ENCODE results near the gene CARMIL1. TPM values are rescaled to one million over a fixed set of nuclear protein-coding genes. Genes with fewer than 3 reads are reported as not detected.

Gene CARMIL1
- total RNA-seq, 1 donor from 2014 or later: 3.4 TPM

GRCh38 chr6:25483943-25484342, 204.8 kb downstream of the CARMIL1 start:
- H3K36me3 Mint-ChIP-seq (ENCODE audit: low read depth): peaks cover 9% of the 10 kb centered on the region
- DNase-seq (no peak), ATAC-seq (ENCODE audit: low read depth) (no peak)
- intact Hi-C loops (cut with micrococcal nuclease): no loop called here
- H3K4me3 Mint-ChIP-seq: no peak overlapping the region
- ChIA-PET POLR2A (no interaction called here), CTCF (no interaction called here)
- peaks cover 2% of the 10 kb centered on the region for H3K27me3 Mint-ChIP-seq
- no peak overlapping the region for H3K27ac Mint-ChIP-seq
- TF ChIP-seq CTCF (IDR thresholded peaks at IDR 0.05): no peak
- H3K9me3 Mint-ChIP-seq: no peaks in the 10 kb centered on the region
- H3K4me1 Mint-ChIP-seq: peaks cover 2% of the 10 kb centered on the region

DNA sequence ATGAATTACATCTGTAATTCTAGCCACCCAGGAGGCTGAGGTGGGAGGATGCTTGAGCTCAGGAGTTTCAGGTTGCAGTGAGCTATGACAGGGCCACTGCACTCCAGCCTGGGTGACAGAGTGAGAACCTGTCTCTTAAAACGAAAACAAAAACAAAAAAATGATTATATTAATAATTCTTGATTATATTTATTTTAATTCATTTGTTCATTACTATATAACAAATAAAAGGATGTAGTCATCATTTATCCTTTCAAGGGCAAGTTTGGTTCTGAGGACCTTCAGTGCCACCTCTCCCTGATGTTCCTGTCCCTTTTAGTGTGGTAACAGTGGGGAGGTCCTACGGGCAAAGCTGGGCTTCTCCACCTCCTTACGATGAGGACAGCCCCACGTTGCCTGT, 205.7 kb downstream of the CARMIL1 start:
- intact Hi-C loops (cut with micrococcal nuclease): no loop called here

GRCh38 chr6:25485821-25486534, 206.8 kb downstream of the CARMIL1 start:
- Mint-ChIP-seq H3K27me3 (peaks cover under 1% of the 10 kb centered on the region), H3K9me3 (no peaks in the 10 kb centered on the region), H3K4me3 (no peak overlapping the region), H3K27ac (no peak overlapping the region), H3K36me3 (ENCODE audit: low read depth) (peaks cover 5% of the 10 kb centered on the region), H3K4me1 (peaks cover 8% of the 10 kb centered on the region)
- DNase-seq (no peak), ATAC-seq (ENCODE audit: low read depth) (no peak)
- intact Hi-C loops (cut with micrococcal nuclease): no loop called here
- TF ChIP-seq CTCF (IDR thresholded peaks at IDR 0.05): no peak
- ChIA-PET CTCF (interaction anchor here (1.2 to 2.9 kb wide), 2 partner anchors 207 to 220 kb away, joined by 7 to 11 read pairs; partner anchors contain the start of gene CARMIL1), POLR2A (no interaction called here)

More for the DNA sequence above, 205.7 kb downstream of the CARMIL1 start:
- CTCF ChIA-PET: no interaction called here
- peaks cover 5% of the 10 kb centered on the region for H3K4me1 Mint-ChIP-seq
- ATAC-seq (ENCODE audit: low read depth) (no peak), DNase-seq (no peak)
- H3K36me3 Mint-ChIP-seq (ENCODE audit: low read depth): peaks cover 7% of the 10 kb centered on the region
- no peak overlapping the region for H3K4me3 Mint-ChIP-seq
- no peak overlapping the region for H3K27ac Mint-ChIP-seq
- no peak for TF ChIP-seq CTCF (IDR thresholded peaks at IDR 0.05)
- H3K27me3 Mint-ChIP-seq: peaks cover 2% of the 10 kb centered on the region
- no peaks in the 10 kb centered on the region for H3K9me3 Mint-ChIP-seq
- POLR2A ChIA-PET: no interaction called here

GRCh38 chr6:25486550-25486949, 207.4 kb downstream of the CARMIL1 start:
- H3K9me3 Mint-ChIP-seq: no peaks in the 10 kb centered on the region
- TF ChIP-seq CTCF (IDR thresholded peaks at IDR 0.05): no peak
- H3K27ac Mint-ChIP-seq: no peak overlapping the region
- POLR2A ChIA-PET: no interaction called here
- no peaks in the 10 kb centered on the region for H3K27me3 Mint-ChIP-seq
- ATAC-seq (ENCODE audit: low read depth) (no peak), DNase-seq (no peak)
- H3K4me3 Mint-ChIP-seq: no peak overlapping the region
- H3K36me3 Mint-ChIP-seq (ENCODE audit: low read depth): peaks cover 5% of the 10 kb centered on the region
- peaks cover 8% of the 10 kb centered on the region for H3K4me1 Mint-ChIP-seq
- CTCF ChIA-PET: interaction anchor here (1.2 to 7.0 kb wide), 3 partner anchors 208 to 222 kb away, joined by 7 to 188 read pairs (median 11); partner anchors contain the start of gene CARMIL1
- intact Hi-C loops (cut with micrococcal nuclease): no loop called here

DNA sequence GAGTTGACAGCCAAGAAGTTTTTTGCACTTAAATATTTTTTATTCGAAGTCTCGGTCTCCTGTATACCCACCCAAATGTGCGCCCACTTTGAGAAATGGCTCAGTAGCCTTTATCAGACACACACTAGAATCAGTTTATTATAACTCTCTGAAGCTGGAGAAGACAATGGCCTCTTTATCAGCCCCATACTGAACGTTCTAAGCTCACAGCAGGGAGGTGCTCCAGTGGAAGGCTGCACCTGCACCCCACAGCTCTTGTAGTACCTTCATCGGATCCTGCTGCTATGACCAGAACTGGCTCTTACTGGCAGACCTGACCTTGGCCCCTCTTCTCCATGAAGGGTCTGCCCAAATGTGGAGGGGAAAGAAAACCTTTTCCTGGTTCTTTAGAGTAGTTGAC, 207.8 kb downstream of the CARMIL1 start:
- no peak for TF ChIP-seq CTCF (IDR thresholded peaks at IDR 0.05)
- Mint-ChIP-seq H3K4me3 (no peak overlapping the region), H3K27ac (no peak overlapping the region), H3K4me1 (peaks cover 8% of the 10 kb centered on the region), H3K27me3 (no peaks in the 10 kb centered on the region), H3K9me3 (no peaks in the 10 kb centered on the region), H3K36me3 (ENCODE audit: low read depth) (peaks cover 3% of the 10 kb centered on the region)
- ATAC-seq (ENCODE audit: low read depth) (no peak), DNase-seq (no peak)
- ChIA-PET POLR2A (no interaction called here), CTCF (interaction anchor here (2.9 to 7.0 kb wide), 2 partner anchors 208 to 223 kb away, joined by 11 to 188 read pairs; partner anchors contain the start of gene CARMIL1)
- intact Hi-C loops (cut with micrococcal nuclease): no loop called here
